Thoracic aorta (tissue), 2 donors: ENCODE results near the gene ARL10. TPM values are rescaled to one million over a fixed set of nuclear protein-coding genes. Genes with fewer than 3 reads are reported as not detected.
"Not testable (repeated sequence)": the region's sequence is repeated elsewhere in the genome, so short reads cannot be mapped to it uniquely, and the experiment has no call there.

Experiments
- ATAC-seq: fragments of 150-250 bp; one replicate; pipeline ENCODE4 v1.8.0; 2017; ENCODE audit warnings: low read depth; ENCODE audit not compliant: insufficient number of reproducible peaks, low FRiP score
- DNase-seq: peaks from one replicate; pipeline ENCODE4 v3.0.0-alpha.2; 2020; ENCODE audit warnings: low spot score
- H3K27ac ChIP-seq, 2 donors: fragments of 200-600 bp; sonication (generic); 1 replicate in 1 of 2; 2 replicates in 1 of 2; pipeline ENCODE4 v1.5.1; 2016; ENCODE audit warnings: mild to moderate bottlenecking in 2 of 2, moderate library complexity in 2 of 2
- H3K27me3 ChIP-seq: fragments of 200-600 bp; sonication (generic); replicated peaks from 2 replicates; pipeline ENCODE4 v1.6.0; 2016; ENCODE audit warnings: mild to moderate bottlenecking; ENCODE audit not compliant: insufficient read depth
- H3K36me3 ChIP-seq: fragments of 200-600 bp; sonication (generic); one replicate; pipeline ENCODE4 v1.5.1; 2016
- H3K4me1 ChIP-seq, 2 donors: fragments of 200-600 bp; sonication (generic); 1 replicate in 1 of 2; 2 replicates in 1 of 2; pipeline versions ENCODE4 v1.5.1 to v1.6.0; 2016; ENCODE audit warnings: low read depth in 2 of 2, mild to moderate bottlenecking in 1 of 2; ENCODE audit not compliant: control insufficient read depth in 1 of 2
- H3K4me3 ChIP-seq: fragments of 200-600 bp; sonication (generic); 2 replicates; pipeline ENCODE4 v1.5.1; 2016; ENCODE audit warnings: mild to moderate bottlenecking
- H3K9me3 ChIP-seq: fragments of 200-600 bp; sonication (generic); 2 replicates; pipeline ENCODE4 v1.5.1; 2016
- total RNA-seq, 2 donors: library from RNA; depleted of rRNA; stranded (reverse); fragments of >200 nt; gene quantifications; one replicate each; pipeline versions ENCODE4 v1.1.0 to v1.2.3, GENCODE V29; 2016
- TF ChIP-seq, protein P1 (sequence below): fragments of 200-600 bp; sonication (generic); IDR thresholded peaks from one replicate; pipeline ENCODE4 v1.5.1; 2019; ENCODE audit warnings: antibody characterized with exemption

Gene ARL10
- total RNA-seq, 2 donors from 2014 or later, result 10.4 to 14.8 TPM

DNA sequence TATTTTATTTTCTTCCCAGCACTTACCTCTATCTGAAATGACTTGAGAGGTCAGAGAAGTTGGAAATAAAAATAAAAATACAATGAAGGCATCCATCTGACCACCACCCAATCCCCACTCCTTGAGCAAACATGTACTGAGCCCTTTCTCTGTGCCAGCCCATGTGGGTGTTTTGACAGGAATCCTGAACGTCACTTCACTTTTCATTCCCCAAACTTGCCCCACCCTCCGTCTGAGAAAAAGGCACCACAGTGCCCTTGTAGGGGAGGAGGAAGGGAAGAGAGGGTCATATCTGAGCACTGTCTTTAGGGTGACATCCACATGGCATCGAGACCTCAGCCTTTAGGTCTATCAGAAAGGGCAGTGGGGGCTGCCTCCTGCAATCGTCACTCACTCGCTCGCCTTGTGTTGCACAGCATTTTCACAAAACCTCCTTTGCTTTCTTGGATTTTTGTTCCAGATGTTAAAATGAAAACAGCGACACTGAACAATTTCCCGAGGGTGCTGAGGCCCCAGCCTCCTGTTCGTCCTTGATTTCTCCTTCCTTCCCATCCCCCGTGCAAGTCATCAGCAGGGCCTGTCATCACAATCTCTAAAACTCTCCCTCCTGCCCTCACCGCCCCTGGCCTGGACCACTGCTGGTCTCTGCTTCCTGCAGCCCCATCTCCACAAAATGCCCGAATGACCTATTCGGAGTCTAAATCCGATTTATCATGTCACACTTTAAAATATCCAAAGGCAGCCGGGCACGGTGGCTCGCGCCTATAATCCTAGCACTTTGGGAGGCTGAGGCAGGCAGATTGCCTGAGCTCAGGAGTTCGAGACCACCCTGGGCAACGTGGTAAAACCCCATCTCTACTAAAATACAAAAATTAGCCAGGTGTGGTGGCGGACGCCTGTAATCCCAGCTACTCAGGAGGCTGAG, 36.3 kb downstream of the ARL10 start:
- Histone ChIP-seq H3K27ac (no peak overlapping the region), H3K36me3 (peaks cover 4% of the 10 kb centered on the region), H3K4me1 (no peaks in the 10 kb centered on the region), H3K4me3 (no peak overlapping the region), H3K27me3 (no peaks in the 10 kb centered on the region), H3K9me3 (no peaks in the 10 kb centered on the region)
- no peak for ATAC-seq
- DNase-seq, result no peak
- TF ChIP-seq, protein P1, sequence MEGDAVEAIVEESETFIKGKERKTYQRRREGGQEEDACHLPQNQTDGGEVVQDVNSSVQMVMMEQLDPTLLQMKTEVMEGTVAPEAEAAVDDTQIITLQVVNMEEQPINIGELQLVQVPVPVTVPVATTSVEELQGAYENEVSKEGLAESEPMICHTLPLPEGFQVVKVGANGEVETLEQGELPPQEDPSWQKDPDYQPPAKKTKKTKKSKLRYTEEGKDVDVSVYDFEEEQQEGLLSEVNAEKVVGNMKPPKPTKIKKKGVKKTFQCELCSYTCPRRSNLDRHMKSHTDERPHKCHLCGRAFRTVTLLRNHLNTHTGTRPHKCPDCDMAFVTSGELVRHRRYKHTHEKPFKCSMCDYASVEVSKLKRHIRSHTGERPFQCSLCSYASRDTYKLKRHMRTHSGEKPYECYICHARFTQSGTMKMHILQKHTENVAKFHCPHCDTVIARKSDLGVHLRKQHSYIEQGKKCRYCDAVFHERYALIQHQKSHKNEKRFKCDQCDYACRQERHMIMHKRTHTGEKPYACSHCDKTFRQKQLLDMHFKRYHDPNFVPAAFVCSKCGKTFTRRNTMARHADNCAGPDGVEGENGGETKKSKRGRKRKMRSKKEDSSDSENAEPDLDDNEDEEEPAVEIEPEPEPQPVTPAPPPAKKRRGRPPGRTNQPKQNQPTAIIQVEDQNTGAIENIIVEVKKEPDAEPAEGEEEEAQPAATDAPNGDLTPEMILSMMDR, result no peak

DNA sequence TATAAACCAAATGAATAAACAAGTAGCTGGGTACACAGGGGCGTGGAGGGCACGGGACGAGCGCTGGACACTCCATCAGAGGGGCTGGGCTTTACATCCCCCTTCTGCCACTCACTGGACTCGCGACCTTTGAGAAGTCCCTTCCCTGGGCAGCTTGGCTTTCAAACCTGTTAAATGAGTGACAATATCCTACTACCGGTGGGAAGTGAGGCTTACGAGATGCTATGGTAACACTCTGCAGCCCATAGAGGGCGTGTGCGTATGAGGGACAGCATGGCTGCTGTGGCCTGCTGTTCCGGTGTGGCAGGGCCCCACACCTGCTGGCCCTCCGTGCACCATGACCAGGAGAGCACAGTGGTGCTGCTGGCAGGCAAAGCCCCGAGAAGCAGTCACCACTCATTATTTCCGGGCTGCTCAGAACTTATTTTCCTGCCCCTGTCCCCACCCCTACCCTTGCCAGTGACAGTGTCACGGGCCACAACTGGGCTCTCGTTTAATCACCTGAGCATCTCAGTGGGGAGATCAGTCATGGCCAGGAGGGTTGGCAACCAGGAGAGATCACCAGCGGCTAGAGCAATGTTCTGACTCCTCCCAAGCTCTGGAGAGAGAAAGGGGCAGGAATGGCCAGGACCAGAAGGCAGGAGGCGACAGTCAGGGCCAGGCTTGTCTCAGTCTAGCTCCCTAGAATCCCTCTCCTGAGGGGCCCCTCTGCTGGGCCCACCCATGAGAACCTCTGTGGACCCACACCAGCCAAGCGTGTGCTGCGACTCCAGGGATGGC, 40.6 kb downstream of the ARL10 start:
- no peaks in the 10 kb centered on the region for H3K27me3 ChIP-seq
- H3K4me3 ChIP-seq, result no peak overlapping the region
- no peak overlapping the region for H3K27ac ChIP-seq
- no peaks in the 10 kb centered on the region for H3K4me1 ChIP-seq
- DNase-seq, result no peak
- TF ChIP-seq, protein P1, result no peak
- no peak for ATAC-seq
- H3K9me3 ChIP-seq, result no peaks in the 10 kb centered on the region
- H3K36me3 ChIP-seq, result peaks cover 18% of the 10 kb centered on the region

DNA sequence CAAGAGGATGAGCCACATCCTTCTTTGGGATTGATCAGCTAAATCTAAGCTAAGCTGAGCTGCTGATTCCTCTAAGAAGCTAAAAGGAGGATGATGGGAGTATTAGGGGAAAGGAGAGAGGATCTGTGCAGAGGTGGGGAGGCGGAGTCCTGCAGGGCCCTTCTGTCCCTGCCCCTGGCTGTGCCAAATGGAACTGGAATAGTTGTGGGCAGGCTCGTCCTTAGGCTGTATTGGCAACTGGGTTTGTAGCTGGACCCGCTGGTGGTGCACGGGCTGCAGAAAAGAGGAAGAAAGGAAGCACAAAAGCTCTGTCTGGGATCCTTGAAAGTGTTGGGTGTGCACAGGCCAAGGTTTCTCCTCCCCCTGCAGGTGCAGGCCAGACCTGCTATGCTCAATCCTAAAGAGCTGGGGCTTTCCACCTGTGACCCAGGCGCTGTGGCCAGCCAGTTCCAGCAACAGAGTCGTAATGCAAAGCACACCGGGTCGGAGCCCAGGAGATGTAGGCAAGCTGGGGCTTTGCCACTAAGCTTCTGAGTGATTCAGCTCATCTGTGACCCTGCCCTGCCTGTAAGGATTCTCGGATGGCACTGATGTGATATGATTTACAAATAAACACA, 41.3 kb downstream of the ARL10 start:
- no peak overlapping the region for H3K4me3 ChIP-seq
- peaks cover 18% of the 10 kb centered on the region for H3K36me3 ChIP-seq
- H3K27ac ChIP-seq, result no peak overlapping the region
- H3K9me3 ChIP-seq, result no peaks in the 10 kb centered on the region
- no peak for DNase-seq
- TF ChIP-seq, protein P1, result no peak
- no peak for ATAC-seq
- peaks cover 0 to 6% of the 10 kb centered on the region in 2 donors for H3K4me1 ChIP-seq
- H3K27me3 ChIP-seq, result no peaks in the 10 kb centered on the region

DNA sequence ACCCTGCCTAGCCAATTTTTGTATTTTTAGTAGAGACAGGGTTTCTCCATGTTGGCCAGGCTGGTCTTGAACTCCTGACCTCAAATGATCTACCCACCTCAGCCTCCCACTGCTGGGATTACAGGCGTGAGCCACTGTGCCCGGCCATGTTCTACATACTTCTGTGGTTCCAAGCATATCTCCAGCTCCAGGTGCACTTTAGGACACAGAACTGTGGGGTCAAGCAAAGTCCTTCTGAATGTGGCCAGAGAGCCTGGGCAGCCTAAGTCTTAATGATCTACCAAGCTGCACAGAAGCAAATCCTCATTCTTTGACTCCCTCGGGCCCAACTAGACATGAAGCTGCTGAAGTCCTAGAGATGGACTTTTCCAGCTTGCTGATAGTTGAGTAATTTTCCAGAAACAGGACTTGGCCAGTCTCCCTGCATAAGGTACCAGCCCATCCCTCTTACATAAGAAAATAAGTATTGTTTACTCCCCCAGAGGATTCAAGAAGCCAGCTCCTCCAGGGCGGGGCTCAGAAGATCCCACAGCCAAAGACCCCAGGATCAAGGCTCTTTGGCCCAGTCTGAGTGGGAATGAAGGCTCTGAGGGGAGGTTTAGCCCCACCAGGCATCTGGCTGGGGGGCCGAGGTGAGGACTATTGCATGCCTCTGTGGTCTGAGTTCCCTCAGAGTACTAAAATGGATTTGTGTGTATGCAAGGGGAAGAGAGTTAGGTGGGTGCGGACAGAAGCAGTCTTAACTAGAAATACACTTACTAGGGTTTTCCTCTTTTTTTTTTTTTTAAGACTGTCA, 42.4 kb downstream of the ARL10 start:
- DNase-seq (no peak), ATAC-seq (no peak)
- Histone ChIP-seq H3K4me3 (no peak overlapping the region), H3K27me3 (no peaks in the 10 kb centered on the region), H3K4me1 (peaks cover 0 to 10% of the 10 kb centered on the region in 2 donors), H3K9me3 (no peaks in the 10 kb centered on the region), H3K36me3 (peaks cover 18% of the 10 kb centered on the region), H3K27ac (no peak overlapping the region)
- TF ChIP-seq, protein P1, result no peak

DNA sequence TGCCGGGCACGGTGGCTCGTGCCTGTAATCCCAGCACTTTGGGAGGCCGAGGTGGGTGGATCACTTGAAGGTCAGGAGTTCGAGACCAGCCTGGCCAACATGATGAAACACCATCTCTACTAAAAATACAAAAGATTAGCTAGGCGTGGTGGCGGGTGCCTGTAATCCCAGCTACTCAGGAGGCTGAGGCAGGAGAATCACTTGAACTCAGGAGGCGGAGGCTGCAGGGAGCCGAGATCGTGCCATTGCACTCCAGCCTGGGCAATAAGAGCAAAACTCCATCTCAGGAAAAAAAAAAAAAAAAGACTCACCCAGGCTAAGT, 42.9 kb downstream of the ARL10 start:
- peaks cover 18% of the 10 kb centered on the region for H3K36me3 ChIP-seq
- H3K4me1 ChIP-seq, result peaks cover 0 to 15% of the 10 kb centered on the region in 2 donors
- H3K9me3 ChIP-seq, H3K27ac ChIP-seq, H3K27me3 ChIP-seq, ATAC-seq, H3K4me3 ChIP-seq, DNase-seq: not testable (repeated sequence)
